NCI-H2081 treated with DMSO at 0.1 percent for 48 hours (cell line): ENCODE results near the gene ZFYVE16.
"Not testable (repeated sequence)": the region's sequence is repeated elsewhere in the genome, so short reads cannot be mapped to it uniquely, and the experiment has no call there.

ENCODE experiments used
- DNase-seq: peaks from one replicate; lab custom pipeline; 2025; lab: John Stamatoyannopoulos, UW

Gene ZFYVE16

DNA sequence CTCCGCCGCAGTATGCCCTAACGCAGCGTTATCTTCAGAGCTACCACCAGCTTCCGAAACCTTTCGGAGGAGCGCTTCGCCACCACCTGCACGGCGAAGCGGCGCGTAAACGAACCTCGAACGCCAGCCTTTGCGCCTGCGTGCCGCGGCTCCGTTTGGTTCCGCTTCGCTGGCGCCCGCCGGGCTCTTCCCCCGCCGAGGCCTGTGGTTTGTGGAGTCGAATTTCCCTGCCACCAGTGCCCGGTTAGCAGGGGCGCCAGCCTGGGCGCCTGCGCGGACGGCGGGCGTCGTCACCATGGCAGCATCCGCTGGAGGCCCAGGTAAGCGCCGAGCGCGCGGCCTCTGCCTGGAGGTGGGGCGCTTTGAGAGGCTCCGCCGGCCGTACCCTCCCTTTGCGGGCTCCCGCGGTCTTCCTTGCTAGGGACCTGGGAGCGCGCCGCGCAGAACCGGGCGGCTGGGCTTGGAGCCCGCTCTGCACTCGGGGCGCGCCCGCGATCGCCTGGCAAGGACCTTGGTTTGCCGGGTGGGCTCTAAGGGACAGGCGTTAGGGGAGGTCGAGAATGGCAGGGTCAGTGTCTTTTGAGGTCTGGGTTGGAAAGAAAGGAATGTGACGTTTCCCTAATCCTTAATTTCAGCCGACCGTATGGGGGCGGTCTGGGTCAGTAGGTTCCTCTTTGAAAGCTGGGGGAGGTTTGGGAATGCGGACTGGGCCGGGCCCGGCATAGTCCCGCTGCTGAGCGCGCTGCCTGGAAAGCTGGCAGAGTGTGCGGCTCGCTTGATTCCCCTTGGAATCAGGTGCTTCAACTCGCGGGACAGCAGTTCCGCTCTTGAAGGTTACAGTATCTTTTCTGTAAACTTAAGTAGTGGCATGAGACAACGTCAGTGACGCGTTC lies 80.2 kb downstream of the ZFYVE16 start, which contains the start of gene FAM151B:
Gene FAM151B, plus strand, starts transcription at position 272 of the 893 bp plus-strand sequence. Its CDS starts 24 bp downstream, at position 296.
- DNase-seq, result peak; percentile 80

DNA sequence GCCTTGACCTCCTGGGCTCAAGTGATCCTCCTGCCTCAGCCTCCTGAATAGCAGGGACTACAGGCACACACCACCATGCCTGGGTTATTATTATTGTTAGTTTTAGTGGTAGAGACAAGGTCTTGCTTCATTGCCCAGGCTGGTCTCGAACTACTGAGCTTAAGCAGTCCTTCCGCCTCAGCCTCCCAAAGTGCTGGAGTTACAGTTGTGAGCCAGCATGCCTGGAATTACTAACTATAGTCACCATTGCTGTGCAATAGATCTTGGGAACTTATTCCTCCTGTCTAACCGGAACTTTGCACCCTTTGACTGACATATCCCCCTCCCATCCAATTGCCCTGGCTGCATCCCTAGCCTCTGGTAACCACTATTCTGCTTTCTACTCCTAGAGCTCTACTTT lies 83.4 kb downstream of the ZFYVE16 start:
- DNase-seq, result no peak

DNA sequence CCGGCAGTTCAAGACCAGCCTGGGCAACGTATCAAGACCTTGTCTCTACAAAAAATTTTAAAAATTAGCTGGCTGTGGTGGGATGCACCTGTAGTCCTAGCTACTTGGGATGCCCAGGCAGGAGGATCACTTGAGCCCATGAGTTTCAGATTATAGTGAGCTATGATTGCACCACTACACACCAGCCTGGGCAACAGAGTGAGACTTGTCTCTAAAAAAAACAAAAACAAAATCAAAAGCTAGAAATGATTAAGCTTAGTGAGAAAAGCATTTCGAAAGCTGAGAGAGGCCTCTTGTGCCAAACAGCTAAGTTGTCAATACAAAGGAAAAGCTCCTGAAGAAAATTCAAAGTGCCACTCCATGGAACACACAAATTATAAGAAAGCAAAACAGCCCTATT lies 84.9 kb downstream of the ZFYVE16 start:
- DNase-seq, result no peak

DNA sequence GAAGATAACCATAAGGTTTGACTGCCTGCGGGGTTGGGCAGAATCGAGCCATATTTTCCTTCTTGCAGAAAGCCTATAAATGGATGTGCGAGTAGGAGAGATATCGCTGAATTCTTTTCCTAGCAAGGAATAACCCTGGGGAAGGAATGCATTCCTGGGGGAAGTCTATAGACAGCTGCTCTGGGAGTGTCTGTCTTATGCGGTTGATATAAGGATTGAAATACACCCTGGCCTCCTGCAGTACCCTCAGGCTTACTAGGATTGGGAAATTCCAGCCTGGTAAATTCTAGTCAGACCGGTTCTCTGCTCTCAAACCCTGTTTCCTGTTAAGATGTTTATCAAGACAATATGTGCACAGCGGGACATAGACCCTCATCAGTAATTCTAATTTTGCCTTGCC lies 85.6 kb downstream of the ZFYVE16 start:
- DNase-seq, result not testable (repeated sequence)

DNA sequence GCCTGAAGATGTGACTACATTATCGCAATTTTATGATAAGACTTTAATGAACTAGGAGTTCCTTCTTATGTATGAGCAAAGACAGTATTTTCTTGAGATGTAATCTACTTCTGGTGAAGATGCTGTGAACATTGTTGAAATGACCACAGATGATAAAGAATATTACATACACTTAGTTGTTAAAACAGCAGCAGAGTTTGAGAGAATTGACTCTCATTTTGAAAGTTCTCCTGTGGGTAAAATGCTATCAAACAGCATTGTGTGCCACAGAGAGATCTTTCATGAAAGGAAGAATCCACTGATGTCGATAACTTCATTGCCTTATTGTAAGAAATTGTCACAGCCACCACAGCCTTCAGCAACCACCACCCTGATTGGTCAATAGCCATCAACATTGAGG lies 88.0 kb downstream of the ZFYVE16 start:
- DNase-seq, result no peak

DNA sequence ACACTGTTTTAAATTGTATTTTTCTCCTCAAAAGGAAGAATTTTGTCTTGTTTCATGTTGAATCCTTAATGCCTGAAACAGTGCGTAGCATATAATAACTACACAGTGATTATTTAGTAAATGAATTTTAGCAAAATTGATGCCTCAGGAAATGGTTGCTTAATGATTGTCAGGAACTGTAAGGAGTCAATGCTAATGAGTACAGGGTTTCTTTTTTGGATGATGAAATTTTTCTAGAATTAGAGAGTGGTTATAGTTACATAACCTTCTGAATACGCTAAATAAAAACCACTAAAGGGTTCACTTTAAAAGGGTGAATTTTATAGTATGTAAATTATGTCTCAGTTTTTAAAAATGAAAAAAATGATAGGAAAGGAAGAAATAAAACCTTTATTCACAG lies 94.9 kb downstream of the ZFYVE16 start:
- DNase-seq, result no peak

DNA sequence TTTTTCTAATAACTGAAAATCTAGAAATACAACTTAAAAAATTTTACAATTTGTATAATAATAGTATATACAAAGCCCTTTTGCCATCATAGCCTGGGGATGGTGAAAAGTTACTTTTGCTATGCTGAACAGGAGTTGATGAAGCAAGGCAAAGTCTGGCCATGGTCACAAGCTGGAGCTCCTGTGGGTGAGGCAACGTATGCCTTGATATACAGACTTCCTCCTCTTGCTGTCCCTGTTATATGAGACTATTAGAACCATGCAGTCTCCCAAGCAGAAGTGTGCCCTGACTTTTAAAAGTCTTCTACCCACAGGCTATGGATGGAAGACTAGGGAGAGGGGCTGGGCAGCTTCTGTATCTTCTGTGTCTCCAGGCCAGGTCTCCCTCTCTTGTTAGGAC lies 95.8 kb downstream of the ZFYVE16 start:
- DNase-seq, result no peak

DNA sequence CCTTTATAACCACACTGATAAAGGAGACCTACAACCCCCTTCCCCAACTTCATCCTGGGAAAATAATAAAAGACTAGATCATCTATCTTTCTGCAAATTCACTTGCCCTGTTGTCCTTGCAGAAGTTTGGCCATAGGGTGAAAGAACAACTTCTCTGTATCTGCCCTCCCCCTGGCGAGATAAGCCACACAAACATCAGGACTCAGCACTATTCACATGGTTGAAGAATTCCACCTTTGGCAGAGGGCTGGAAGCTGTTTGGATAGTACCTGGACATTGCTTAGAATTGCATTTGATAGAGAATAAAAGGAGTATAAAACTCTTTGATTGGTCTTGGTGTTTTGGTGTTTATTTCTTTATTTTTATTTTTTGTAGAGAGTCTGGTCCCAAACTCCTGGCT lies 97.0 kb downstream of the ZFYVE16 start:
- no peak for DNase-seq

DNA sequence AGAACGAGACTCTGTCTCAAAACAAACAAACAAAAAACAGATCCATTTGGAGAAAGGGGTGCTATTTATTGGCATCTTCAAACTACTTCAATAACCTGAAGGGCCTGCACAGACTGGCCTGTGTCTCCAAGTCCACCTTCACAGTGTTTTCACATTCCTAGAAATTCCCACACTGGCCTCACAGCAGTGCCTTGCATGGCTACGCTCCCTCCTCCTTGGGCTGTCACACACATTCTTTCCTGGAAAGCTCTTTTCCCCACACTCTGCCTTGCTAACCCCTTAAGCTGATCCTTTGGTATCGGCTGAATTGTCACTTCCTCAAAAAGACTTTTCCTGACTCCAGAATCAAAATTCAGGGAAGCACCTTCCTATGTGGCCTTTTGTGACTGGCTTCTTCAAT lies 99.8 kb downstream of the ZFYVE16 start:
- no peak for DNase-seq

DNA sequence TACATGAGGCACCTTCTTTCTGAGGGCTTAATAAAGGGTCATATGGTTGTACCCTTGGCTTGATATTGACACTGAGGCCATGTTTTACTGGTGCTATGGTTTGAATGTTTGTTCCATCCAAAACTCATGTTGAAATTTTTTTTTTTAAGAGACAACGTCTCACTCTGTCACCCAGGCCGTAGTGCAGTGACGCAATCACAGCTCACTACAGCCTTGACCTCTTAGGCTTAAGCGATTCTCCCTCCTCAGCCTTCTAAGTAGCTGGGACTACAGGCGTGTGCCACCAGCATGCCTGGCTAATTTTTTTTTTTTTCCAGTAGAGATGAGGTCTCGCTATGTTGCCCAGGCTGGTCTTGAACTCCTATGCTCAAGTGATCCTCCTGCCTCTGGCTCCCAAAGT lies 101.0 kb downstream of the ZFYVE16 start:
- DNase-seq, result no peak

DNA sequence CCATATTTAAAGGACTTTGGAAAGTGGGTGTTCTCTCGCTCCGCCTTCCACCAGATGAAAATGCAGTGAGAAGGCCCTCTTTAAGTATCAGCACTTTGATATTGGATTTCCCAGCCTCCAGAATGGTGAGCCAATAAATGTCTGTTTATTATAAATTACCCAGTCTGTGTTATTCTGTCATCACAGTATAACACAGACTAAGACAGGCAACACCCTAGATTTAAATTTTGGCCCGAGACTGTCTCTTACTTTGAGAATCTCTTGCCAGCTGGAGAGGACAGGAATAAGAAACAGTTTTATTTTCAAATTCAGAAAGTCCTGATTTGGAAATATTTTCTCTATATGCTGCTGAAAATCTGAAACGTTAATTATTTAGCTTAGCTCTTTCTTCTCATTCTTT lies 101.5 kb downstream of the ZFYVE16 start:
- no peak for DNase-seq

DNA sequence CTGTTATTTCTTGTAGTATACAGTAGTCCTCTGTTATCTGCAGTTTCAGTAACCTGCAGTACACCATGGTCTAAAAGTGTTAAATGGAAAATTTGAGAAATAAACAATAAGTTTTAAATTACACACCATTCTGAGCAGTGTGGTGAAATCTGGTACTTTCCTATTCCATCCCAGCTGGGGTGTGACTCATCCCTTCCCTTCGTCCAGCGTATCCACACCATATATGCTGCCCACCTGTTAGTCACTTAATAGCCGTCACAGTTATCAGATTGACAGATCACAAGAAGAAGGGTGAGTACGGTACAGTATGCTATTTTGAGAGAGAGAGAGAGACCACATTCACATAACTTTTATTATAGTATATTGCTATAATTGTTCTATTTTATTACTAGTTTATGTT lies 109.0 kb downstream of the ZFYVE16 start:
- DNase-seq, result no peak
